Measurements from ENCODE around the gene GXYLT2.

- TF ChIP-seq POLR2A (IDR thresholded peaks at IDR 0.05; ENCODE audit: low read length) = no peak
- no peak for TF ChIP-seq GATA1 (IDR thresholded peaks at IDR 0.05; ENCODE audit: low read depth, low read length)
These were observed 71.5 kb downstream of the GXYLT2 start for GRCh38 chr3:72959336-72959735.

Data from erythroblast (primary cell).